ENCODE results near the gene RFX1.
A peak's percentile ranks its signal among the peaks of the same experiment; 100 is the strongest.
"Not testable (repeated sequence)": the region's sequence is repeated elsewhere in the genome, so short reads cannot be mapped to it uniquely, and the experiment has no call there.

The RFX1 gene

GRCh38 chr19:14042659-14043608, 36.8 kb upstream of the RFX1 start:
- Mint-ChIP-seq H3K4me3 (peak overlapping the region; percentile 13), H3K27ac (ENCODE audit: low read depth) (peak overlapping the region; percentile 94), H3K4me1 (peaks cover 15% of the 10 kb centered on the region), H3K36me3 (ENCODE audit: insufficient read depth) (peaks cover 90% of the 10 kb centered on the region)
- peak; percentile 80 for ATAC-seq (replicated peaks; ENCODE audit: extremely low read depth, poor library complexity, severe bottlenecking)
- peak; percentile 32 to 61 for DNase-seq (ENCODE audit: low spot score in 2 of 2)
- not testable (repeated sequence) for H3K9me3 Mint-ChIP-seq, H3K27me3 Mint-ChIP-seq

- no peaks in the 10 kb centered on the region for H3K27me3 Mint-ChIP-seq
- peaks cover 28% of the 10 kb centered on the region for H3K4me1 Mint-ChIP-seq
- no peaks in the 10 kb centered on the region for H3K9me3 Mint-ChIP-seq
- DNase-seq (ENCODE audit: low spot score in 2 of 2) (no peak), ATAC-seq (replicated peaks; ENCODE audit: extremely low read depth, poor library complexity, severe bottlenecking) (no peak)
- no peak overlapping the region for H3K27ac Mint-ChIP-seq (ENCODE audit: low read depth)
- no peak overlapping the region for H3K4me3 Mint-ChIP-seq
- peaks cover 81% of the 10 kb centered on the region for H3K36me3 Mint-ChIP-seq (ENCODE audit: insufficient read depth)
Measured at GRCh38 chr19:14039181-14039580, 33.1 kb upstream of the RFX1 start.

GRCh38 chr19:14035706-14036105, 29.6 kb upstream of the RFX1 start:
- no peaks in the 10 kb centered on the region for H3K9me3 Mint-ChIP-seq
- H3K4me1 Mint-ChIP-seq, result peaks cover 44% of the 10 kb centered on the region
- ATAC-seq (replicated peaks; ENCODE audit: extremely low read depth, poor library complexity, severe bottlenecking), result no peak
- no peak for DNase-seq (ENCODE audit: low spot score in 2 of 2)
- H3K4me3 Mint-ChIP-seq, result no peak overlapping the region
- H3K27ac Mint-ChIP-seq (ENCODE audit: low read depth), result peak overlapping the region; percentile 44
- peaks cover 72% of the 10 kb centered on the region for H3K36me3 Mint-ChIP-seq (ENCODE audit: insufficient read depth)
- H3K27me3 Mint-ChIP-seq, result no peaks in the 10 kb centered on the region

GRCh38 chr19:14035159-14035558, 29.0 kb upstream of the RFX1 start:
- not testable (repeated sequence) for H3K4me3 Mint-ChIP-seq; H3K9me3 Mint-ChIP-seq; DNase-seq (ENCODE audit: low spot score in 2 of 2); ATAC-seq (replicated peaks; ENCODE audit: extremely low read depth, poor library complexity, severe bottlenecking); H3K27ac Mint-ChIP-seq (ENCODE audit: low read depth); H3K27me3 Mint-ChIP-seq
- peaks cover 49% of the 10 kb centered on the region for H3K4me1 Mint-ChIP-seq
- H3K36me3 Mint-ChIP-seq (ENCODE audit: insufficient read depth), result peaks cover 68% of the 10 kb centered on the region

- Mint-ChIP-seq H3K4me3 (peak overlapping the region; percentile 19), H3K27ac (ENCODE audit: low read depth) (peak overlapping the region; percentile 55), H3K36me3 (ENCODE audit: insufficient read depth) (peaks cover 55% of the 10 kb centered on the region), H3K27me3 (no peaks in the 10 kb centered on the region), H3K4me1 (peaks cover 52% of the 10 kb centered on the region), H3K9me3 (no peaks in the 10 kb centered on the region)
- DNase-seq (ENCODE audit: low spot score in 2 of 2), result no peak
- ATAC-seq (replicated peaks; ENCODE audit: extremely low read depth, poor library complexity, severe bottlenecking), result no peak
Measured at GRCh38 chr19:14033946-14034345, 27.8 kb upstream of the RFX1 start.

- no peaks in the 10 kb centered on the region for H3K9me3 Mint-ChIP-seq
- no peaks in the 10 kb centered on the region for H3K27me3 Mint-ChIP-seq
- ATAC-seq (replicated peaks; ENCODE audit: extremely low read depth, poor library complexity, severe bottlenecking) (peak; percentile 86), DNase-seq (ENCODE audit: low spot score in 2 of 2) (peak; percentile 72 to 84)
- H3K4me3 Mint-ChIP-seq, result peak within 1 kb of the TSS; percentile 96
- peaks cover 53% of the 10 kb centered on the region for H3K4me1 Mint-ChIP-seq
- peaks cover 37% of the 10 kb centered on the region for H3K36me3 Mint-ChIP-seq (ENCODE audit: insufficient read depth)
- peak within 1 kb of the TSS; percentile 94 for H3K27ac Mint-ChIP-seq (ENCODE audit: low read depth)
Measured at GRCh38 chr19:14031719-14032480, 25.8 kb upstream of the RFX1 start, which contains the start of gene IL27RA. IL27RA (plus strand) TSS chr19:14031762; CDS start chr19:14031873, 111 bp downstream.

- Mint-ChIP-seq H3K27ac (ENCODE audit: low read depth) (peak overlapping the region; percentile 94), H3K27me3 (no peaks in the 10 kb centered on the region), H3K9me3 (no peaks in the 10 kb centered on the region), H3K4me3 (peak overlapping the region; percentile 96), H3K4me1 (peaks cover 51% of the 10 kb centered on the region), H3K36me3 (ENCODE audit: insufficient read depth) (peaks cover 29% of the 10 kb centered on the region)
- ATAC-seq (replicated peaks; ENCODE audit: extremely low read depth, poor library complexity, severe bottlenecking) (no peak), DNase-seq (ENCODE audit: low spot score in 2 of 2) (no peak)
Measured at GRCh38 chr19:14030997-14031718, 25.0 kb upstream of the RFX1 start.

- Mint-ChIP-seq H3K4me1 (peaks cover 42% of the 10 kb centered on the region), H3K9me3 (no peaks in the 10 kb centered on the region), H3K36me3 (ENCODE audit: insufficient read depth) (peaks cover 18% of the 10 kb centered on the region), H3K27me3 (no peaks in the 10 kb centered on the region), H3K27ac (ENCODE audit: low read depth) (peak overlapping the region; percentile 19), H3K4me3 (no peak overlapping the region)
- DNase-seq (ENCODE audit: low spot score in 2 of 2), result no peak
- no peak for ATAC-seq (replicated peaks; ENCODE audit: extremely low read depth, poor library complexity, severe bottlenecking)
Measured at GRCh38 chr19:14028901-14029300, 22.8 kb upstream of the RFX1 start.

GRCh38 chr19:14027856-14028450, 21.8 kb upstream of the RFX1 start, which contains the start of gene RLN3:
RLN3 (plus strand) TSS chr19:14028148; CDS start chr19:14028205, 57 bp downstream.
- no peak within 1 kb of the TSS for H3K4me3 Mint-ChIP-seq

GRCh38 chr19:14026652-14027192, 20.6 kb upstream of the RFX1 start:
- Mint-ChIP-seq H3K36me3 (ENCODE audit: insufficient read depth) (peaks cover 10% of the 10 kb centered on the region), H3K4me1 (peaks cover 27% of the 10 kb centered on the region)
- not testable (repeated sequence) for H3K27me3 Mint-ChIP-seq; ATAC-seq (replicated peaks; ENCODE audit: extremely low read depth, poor library complexity, severe bottlenecking); H3K27ac Mint-ChIP-seq (ENCODE audit: low read depth); DNase-seq (ENCODE audit: low spot score in 2 of 2); H3K4me3 Mint-ChIP-seq; H3K9me3 Mint-ChIP-seq

More at GRCh38 chr19:14027856-14028450, 21.8 kb upstream of the RFX1 start, which contains the start of gene RLN3:
- Mint-ChIP-seq H3K9me3 (no peaks in the 10 kb centered on the region), H3K36me3 (ENCODE audit: insufficient read depth) (peaks cover 16% of the 10 kb centered on the region), H3K4me1 (peaks cover 39% of the 10 kb centered on the region), H3K27me3 (no peaks in the 10 kb centered on the region), H3K27ac (ENCODE audit: low read depth) (peak within 1 kb of the TSS; percentile 19)
- ATAC-seq (replicated peaks; ENCODE audit: extremely low read depth, poor library complexity, severe bottlenecking) (no peak), DNase-seq (ENCODE audit: low spot score in 2 of 2) (no peak)

GRCh38 chr19:14023404-14024235, 17.5 kb upstream of the RFX1 start:
- no peak overlapping the region for H3K27ac Mint-ChIP-seq (ENCODE audit: low read depth)
- DNase-seq (ENCODE audit: low spot score in 2 of 2) (no peak), ATAC-seq (replicated peaks; ENCODE audit: extremely low read depth, poor library complexity, severe bottlenecking) (no peak)
- H3K9me3 Mint-ChIP-seq, result no peaks in the 10 kb centered on the region
- H3K4me1 Mint-ChIP-seq, result peaks cover 8% of the 10 kb centered on the region
- no peak overlapping the region for H3K4me3 Mint-ChIP-seq
- H3K27me3 Mint-ChIP-seq, result no peaks in the 10 kb centered on the region
- H3K36me3 Mint-ChIP-seq (ENCODE audit: insufficient read depth), result no peaks in the 10 kb centered on the region

Data from central memory CD8-positive, alpha-beta T cell (primary cell).